Mesendoderm (in vitro differentiated cells): ENCODE results near the gene AVL9.

ENCODE experiments used
- DNase-seq: peaks from one replicate; pipeline ENCODE4 v3.0.0; 2013
- H2AK5ac ChIP-seq: 2 replicates; pipeline ENCODE4 v1.6.1; 2013; ENCODE audit warnings: low read length, inconsistent platforms
- H2BK120ac ChIP-seq: 2 replicates; pipeline ENCODE4 v1.6.1; 2013; ENCODE audit warnings: low read depth, mild to moderate bottlenecking, low read length, moderate library complexity, mixed read lengths
- H2BK15ac ChIP-seq: replicated peaks from 2 replicates; pipeline ENCODE4 v1.6.1; 2013; ENCODE audit warnings: low read depth, mild to moderate bottlenecking, moderate library complexity
- H2BK5ac ChIP-seq: 2 replicates; pipeline ENCODE4 v1.6.1; 2013; ENCODE audit warnings: low read length, inconsistent platforms
- H3K18ac ChIP-seq: 2 replicates; pipeline ENCODE4 v1.6.1; 2013; ENCODE audit warnings: mild to moderate bottlenecking, low read length, mixed read lengths
- H3K23ac ChIP-seq: one replicate; pipeline ENCODE4 v1.6.1; 2013; ENCODE audit warnings: low read length
- H3K27ac ChIP-seq: 2 replicates; pipeline ENCODE4 v1.5.1; 2013; ENCODE audit warnings: low read depth, mild to moderate bottlenecking, inconsistent platforms, low read length, moderate library complexity
- H3K27me3 ChIP-seq: 2 replicates; pipeline ENCODE4 v1.6.1; 2013; ENCODE audit warnings: low read length, control low read depth, mild to moderate bottlenecking, inconsistent platforms; ENCODE audit not compliant: insufficient read depth, poor library complexity
- H3K36me3 ChIP-seq: 2 replicates; pipeline ENCODE4 v1.6.1; 2013; ENCODE audit warnings: low read length, inconsistent platforms; ENCODE audit not compliant: control insufficient read depth, insufficient read depth
- H3K4ac ChIP-seq: one replicate; pipeline ENCODE4 v1.6.1; 2013; ENCODE audit warnings: low read depth, mild to moderate bottlenecking, low read length, moderate library complexity
- H3K4me1 ChIP-seq: 2 replicates; pipeline ENCODE4 v1.6.1; 2013; ENCODE audit warnings: low read depth, low read length, inconsistent platforms; ENCODE audit not compliant: control insufficient read depth
- H3K4me2 ChIP-seq: 2 replicates; pipeline ENCODE4 v1.6.1; 2013; ENCODE audit warnings: low read length
- H3K4me3 ChIP-seq: 2 replicates; pipeline ENCODE4 v1.5.1; 2013; ENCODE audit warnings: mild to moderate bottlenecking, low read length
- H3K56ac ChIP-seq: one replicate; pipeline ENCODE4 v1.6.1; 2013; ENCODE audit warnings: low read length
- H3K79me1 ChIP-seq: 2 replicates; pipeline ENCODE4 v1.6.1; 2013; ENCODE audit warnings: low read length, inconsistent platforms
- H3K79me2 ChIP-seq: 2 replicates; pipeline ENCODE4 v1.6.1; 2013; ENCODE audit warnings: mild to moderate bottlenecking, low read length; ENCODE audit not compliant: control insufficient read depth, insufficient read depth
- H3K9ac ChIP-seq: 2 replicates; pipeline ENCODE4 v1.6.1; 2013; ENCODE audit warnings: low read length, inconsistent platforms
- H4K5ac ChIP-seq: one replicate; pipeline ENCODE4 v1.6.1; 2013; ENCODE audit warnings: low read length
- H4K8ac ChIP-seq: one replicate; pipeline ENCODE4 v1.6.1; 2013; ENCODE audit warnings: low read depth, mild to moderate bottlenecking, control low read depth, low read length, moderate library complexity
- WGBS: extraction: QIAGEN DNeasy Blood & Tissue Kit; methylation state at CpG from one replicate; pipeline ENCODE4 v1.1.7; 2013; ENCODE audit warnings: low lambda C conversion rate, missing lambda C conversion rate; ENCODE audit not compliant: insufficient coverage; ENCODE audit errors: extremely low coverage; 5-methylcytosine and 5-hydroxymethylcytosine counted together

The AVL9 gene

GRCh38 chr7:32583791-32584190, 88.5 kb downstream of the AVL9 start:
- no peak overlapping the region for H3K27ac ChIP-seq
- no peak overlapping the region for H2BK120ac ChIP-seq
- H3K36me3 ChIP-seq, result peaks cover 7% of the 10 kb centered on the region
- WGBS, result no CpG with 5 or more reads among the region's 4 CpGs
- H4K5ac ChIP-seq, result no peak overlapping the region
- H3K56ac ChIP-seq, result no peak overlapping the region
- H3K4ac ChIP-seq, result no peak overlapping the region
- no peaks in the 10 kb centered on the region for H3K27me3 ChIP-seq
- H3K18ac ChIP-seq, result no peak overlapping the region
- H3K9ac ChIP-seq, result no peak overlapping the region
- no peaks in the 10 kb centered on the region for H3K4me1 ChIP-seq
- no peak overlapping the region for H2BK15ac ChIP-seq
- H3K23ac ChIP-seq, result no peak overlapping the region
- H2BK5ac ChIP-seq, result no peak overlapping the region
- H3K79me1 ChIP-seq, result no peaks in the 10 kb centered on the region
- H3K4me2 ChIP-seq, result no peak overlapping the region
- H3K4me3 ChIP-seq, result no peak overlapping the region
- H4K8ac ChIP-seq, result no peak overlapping the region
- no peak overlapping the region for H2AK5ac ChIP-seq
- peak; percentile 50 for DNase-seq
- no peaks in the 10 kb centered on the region for H3K79me2 ChIP-seq

GRCh38 chr7:32586291-32587221, 91.3 kb downstream of the AVL9 start:
- Histone ChIP-seq H3K79me1 (no peaks in the 10 kb centered on the region), H2BK120ac (no peak overlapping the region), H3K18ac (no peak overlapping the region), H2BK15ac (no peak overlapping the region), H3K23ac (no peak overlapping the region), H3K4me2 (no peak overlapping the region), H3K56ac (no peak overlapping the region), H4K8ac (no peak overlapping the region), H3K79me2 (no peaks in the 10 kb centered on the region), H3K9ac (no peak overlapping the region), H3K4me3 (no peak overlapping the region), H2BK5ac (no peak overlapping the region), H3K27ac (no peak overlapping the region), H3K27me3 (no peaks in the 10 kb centered on the region), H3K36me3 (peaks cover 9% of the 10 kb centered on the region), H4K5ac (no peak overlapping the region), H3K4me1 (no peaks in the 10 kb centered on the region), H3K4ac (no peak overlapping the region), H2AK5ac (no peak overlapping the region)
- WGBS, result no CpG with 5 or more reads among the region's 5 CpGs
- no peak for DNase-seq

- Histone ChIP-seq H3K56ac (no peak overlapping the region), H3K36me3 (peaks cover 8% of the 10 kb centered on the region)
Measured at GRCh38 chr7:32587411-32587948, 92.2 kb downstream of the AVL9 start.

GRCh38 chr7:32588657-32589056, 93.4 kb downstream of the AVL9 start:
- Histone ChIP-seq H3K56ac (no peak overlapping the region), H3K27ac (no peak overlapping the region), H3K36me3 (peaks cover 7% of the 10 kb centered on the region), H2BK15ac (no peak overlapping the region), H3K79me1 (no peaks in the 10 kb centered on the region), H3K18ac (no peak overlapping the region), H3K79me2 (no peaks in the 10 kb centered on the region), H3K4me3 (no peak overlapping the region), H3K4ac (no peak overlapping the region), H3K27me3 (no peaks in the 10 kb centered on the region), H4K8ac (no peak overlapping the region), H3K9ac (no peak overlapping the region), H2BK5ac (no peak overlapping the region), H4K5ac (no peak overlapping the region), H3K23ac (no peak overlapping the region), H3K4me1 (no peaks in the 10 kb centered on the region), H3K4me2 (no peak overlapping the region), H2AK5ac (no peak overlapping the region), H2BK120ac (no peak overlapping the region)
- no CpG with 5 or more reads among the region's 2 CpGs for WGBS
- peak; percentile 36 for DNase-seq

More at GRCh38 chr7:32587411-32587948, 92.2 kb downstream of the AVL9 start:
- Histone ChIP-seq H4K5ac (no peak overlapping the region), H4K8ac (no peak overlapping the region), H2AK5ac (no peak overlapping the region), H3K4ac (no peak overlapping the region), H3K27me3 (no peaks in the 10 kb centered on the region), H3K4me3 (no peak overlapping the region), H3K4me2 (no peak overlapping the region), H3K4me1 (no peaks in the 10 kb centered on the region), H2BK15ac (no peak overlapping the region), H3K23ac (no peak overlapping the region), H2BK5ac (no peak overlapping the region), H3K27ac (no peak overlapping the region), H3K9ac (no peak overlapping the region), H2BK120ac (no peak overlapping the region), H3K18ac (no peak overlapping the region), H3K79me1 (no peaks in the 10 kb centered on the region), H3K79me2 (no peaks in the 10 kb centered on the region)
- WGBS, result no CpG with 5 or more reads among the region's 9 CpGs
- DNase-seq, result no peak

- H3K79me1 ChIP-seq, result no peaks in the 10 kb centered on the region
- H3K23ac ChIP-seq, result no peak overlapping the region
- no peak overlapping the region for H3K18ac ChIP-seq
- H4K5ac ChIP-seq, result no peak overlapping the region
- H2BK120ac ChIP-seq, result no peak overlapping the region
- no peak overlapping the region for H2BK15ac ChIP-seq
- H3K27ac ChIP-seq, result no peak overlapping the region
- no peaks in the 10 kb centered on the region for H3K4me1 ChIP-seq
- WGBS, result no CpG with 5 or more reads among the region's 3 CpGs
- H2AK5ac ChIP-seq, result no peak overlapping the region
- no peaks in the 10 kb centered on the region for H3K79me2 ChIP-seq
- peaks cover 4% of the 10 kb centered on the region for H3K36me3 ChIP-seq
- H3K4me3 ChIP-seq, result no peak overlapping the region
- no peak overlapping the region for H3K9ac ChIP-seq
- no peak for DNase-seq
- H2BK5ac ChIP-seq, result no peak overlapping the region
- H4K8ac ChIP-seq, result no peak overlapping the region
- H3K4ac ChIP-seq, result no peak overlapping the region
- H3K4me2 ChIP-seq, result no peak overlapping the region
- no peak overlapping the region for H3K56ac ChIP-seq
- no peaks in the 10 kb centered on the region for H3K27me3 ChIP-seq
Measured at GRCh38 chr7:32591938-32592337, 96.6 kb downstream of the AVL9 start.
